Spinal cord (tissue), 10 donors: Measurements from ENCODE around the gene TEKTIP1. TPM values are rescaled to one million over a fixed set of nuclear protein-coding genes. Genes with fewer than 3 reads are reported as not detected.
"Not testable (repeated sequence)": the region's sequence is repeated elsewhere in the genome, so short reads cannot be mapped to it uniquely, and the experiment has no call there.

Experiments used
- DNase-seq, 6 donors: peaks; one replicate each; pipeline versions ENCODE4 v3.0.0 to v3.0.0-alpha.2; 2013 to 2015; ENCODE audit warnings: low spot score in 6 of 6, low read depth in 4 of 6
- H3K27ac ChIP-seq: one replicate; pipeline ENCODE4 v1.5.1; 2013; ENCODE audit warnings: low read depth, low read length, control low read depth
- H3K27me3 ChIP-seq: one replicate; pipeline ENCODE4 v1.6.1; 2013; ENCODE audit warnings: low read length; ENCODE audit not compliant: control insufficient read depth, insufficient read depth
- H3K36me3 ChIP-seq: one replicate; pipeline ENCODE4 v1.6.1; 2013; ENCODE audit warnings: low read length; ENCODE audit not compliant: control insufficient read depth, insufficient read depth
- H3K4me1 ChIP-seq: one replicate; pipeline ENCODE4 v1.6.1; 2013; ENCODE audit warnings: low read length; ENCODE audit not compliant: control insufficient read depth, insufficient read depth
- H3K4me3 ChIP-seq: one replicate; pipeline ENCODE4 v1.5.1; 2013; ENCODE audit warnings: low read depth, low read length, control low read depth
- H3K9me3 ChIP-seq: one replicate; pipeline ENCODE4 v1.6.1; 2013; ENCODE audit warnings: low read length; ENCODE audit not compliant: control insufficient read depth, insufficient read depth
- WGBS: methylation state at CpG from one replicate; pipeline ENCODE4 v1.1.5; 2013; ENCODE audit warnings: missing lambda C conversion rate; ENCODE audit not compliant: insufficient coverage; 5-methylcytosine and 5-hydroxymethylcytosine counted together
- polyA plus RNA-seq, 2 donors: library from polyadenylated mRNA; unstranded; fragments of 120-200 nt; gene quantifications; one replicate each; pipeline ENCODE4 v1.2.1, GENCODE V29; 2013; ENCODE audit not compliant: insufficient read length in 2 of 2
- total RNA-seq, 2 donors: library from RNA; depleted of rRNA in 1 of 2; stranded (reverse); fragments of 120-200 nt in 1 of 2; fragments of >200 nt in 1 of 2; gene quantifications; one replicate each; pipeline versions ENCODE4 v1.2.3 to v1.2.4, GENCODE V29; 2013 to 2014
- donor health status: healthy.

TEKTIP1 gene
- total and polyA plus RNA-seq, 4 donors = 2.1 to 13.0 (median 9.6) TPM; not detected in 1

DNA sequence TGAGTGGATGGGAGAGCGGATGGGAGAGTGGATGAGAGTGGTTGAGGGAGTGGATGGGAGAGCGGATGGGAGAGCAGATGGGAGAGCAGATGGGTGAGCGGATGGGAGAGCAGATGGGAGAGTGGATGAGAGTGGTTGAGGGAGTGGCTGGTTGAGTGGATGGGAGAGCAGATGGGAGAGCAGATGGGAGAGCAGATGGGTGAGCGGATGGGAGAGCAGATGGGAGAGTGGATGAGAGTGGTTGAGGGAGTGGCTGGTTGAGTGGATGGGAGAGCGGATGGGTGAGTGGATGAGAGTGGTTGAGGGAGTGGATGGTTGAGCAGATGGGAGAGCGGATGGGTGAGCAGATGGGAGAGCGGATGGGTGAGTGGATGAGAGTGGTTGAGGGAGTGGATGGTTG lies 9.7 kb upstream of the TEKTIP1 start:
- WGBS = 97% methylated on average over 7 of the region's 7 CpGs
- not testable (repeated sequence) for DNase-seq, H3K4me3 ChIP-seq, H3K27me3 ChIP-seq, H3K27ac ChIP-seq, H3K9me3 ChIP-seq, H3K4me1 ChIP-seq
- peaks cover 93% of the 10 kb centered on the region for H3K36me3 ChIP-seq

DNA sequence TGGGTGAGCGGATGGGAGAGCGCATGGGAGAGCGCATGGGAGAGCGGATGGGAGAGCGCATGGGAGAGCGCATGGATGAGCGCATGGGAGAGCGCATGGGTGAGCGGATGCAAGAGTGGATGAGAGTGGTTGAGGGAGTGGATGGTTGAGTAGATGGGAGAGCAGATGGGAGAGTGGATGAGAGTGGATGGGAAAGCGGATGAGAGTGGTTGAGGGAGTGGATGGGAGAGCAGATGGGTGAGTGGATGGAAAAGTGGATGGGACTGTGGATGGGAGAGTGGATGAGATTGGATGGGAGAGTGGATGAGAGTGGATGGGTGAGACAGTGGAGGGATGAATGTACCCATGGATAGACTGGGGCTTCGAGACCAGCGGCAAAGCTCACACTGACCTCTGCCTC lies 8.6 kb upstream of the TEKTIP1 start:
- 97% methylated on average over 12 of the region's 12 CpGs for WGBS
- DNase-seq = no peak
- Histone ChIP-seq H3K36me3 (peaks cover 94% of the 10 kb centered on the region), H3K27me3 (no peaks in the 10 kb centered on the region), H3K4me1 (no peaks in the 10 kb centered on the region), H3K9me3 (no peaks in the 10 kb centered on the region), H3K27ac (no peak overlapping the region), H3K4me3 (no peak overlapping the region)

DNA sequence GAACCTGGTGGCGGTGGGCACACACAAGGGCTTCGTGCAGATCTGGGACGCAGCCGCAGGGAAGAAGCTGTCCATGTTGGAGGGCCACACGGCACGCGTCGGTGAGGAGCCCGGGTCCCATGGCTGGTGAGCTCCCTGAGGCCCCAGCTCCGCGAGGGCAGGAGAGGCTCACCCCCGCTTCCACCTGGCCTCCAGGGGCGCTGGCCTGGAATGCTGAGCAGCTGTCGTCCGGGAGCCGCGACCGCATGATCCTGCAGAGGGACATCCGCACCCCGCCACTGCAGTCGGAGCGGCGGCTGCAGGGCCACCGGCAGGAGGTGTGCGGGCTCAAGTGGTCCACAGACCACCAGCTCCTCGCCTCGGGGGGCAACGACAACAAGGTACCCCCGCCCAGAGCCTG lies 7.3 kb upstream of the TEKTIP1 start:
- no peaks in the 10 kb centered on the region for H3K9me3 ChIP-seq
- peaks cover 94% of the 10 kb centered on the region for H3K36me3 ChIP-seq
- peaks cover 9% of the 10 kb centered on the region for H3K4me1 ChIP-seq
- H3K4me3 ChIP-seq = no peak overlapping the region
- H3K27ac ChIP-seq = no peak overlapping the region
- no peak for DNase-seq
- H3K27me3 ChIP-seq = no peaks in the 10 kb centered on the region
- 91% methylated on average over 29 of the region's 29 CpGs for WGBS

DNA sequence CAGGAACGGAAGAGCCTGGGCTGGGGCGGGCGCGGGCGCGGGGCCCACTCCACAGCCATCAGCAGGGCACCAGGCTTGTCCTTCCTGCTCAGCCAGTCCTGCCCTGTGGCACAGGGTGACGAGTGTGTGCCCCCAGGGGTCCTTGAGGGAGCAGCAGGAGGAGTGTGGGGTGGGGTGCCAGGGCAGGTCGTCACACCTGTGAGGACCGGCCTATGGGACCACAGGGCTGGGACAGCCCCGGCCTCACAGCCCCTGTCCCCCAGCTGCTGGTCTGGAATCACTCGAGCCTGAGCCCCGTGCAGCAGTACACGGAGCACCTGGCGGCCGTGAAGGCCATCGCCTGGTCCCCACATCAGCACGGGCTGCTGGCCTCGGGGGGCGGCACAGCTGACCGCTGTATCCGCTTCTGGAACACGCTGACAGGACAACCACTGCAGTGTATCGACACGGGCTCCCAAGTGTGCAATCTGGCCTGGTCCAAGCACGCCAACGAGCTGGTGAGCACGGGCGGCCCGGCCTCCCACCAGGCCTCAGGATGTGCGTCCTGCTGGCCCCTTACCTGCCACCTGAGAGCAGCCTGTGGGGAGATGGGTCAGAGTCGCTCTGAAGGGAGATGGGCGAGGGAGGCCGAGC lies 6.7 kb upstream of the TEKTIP1 start:
- no peaks in the 10 kb centered on the region for H3K27me3 ChIP-seq
- peaks cover 13% of the 10 kb centered on the region for H3K4me1 ChIP-seq
- no peak overlapping the region for H3K4me3 ChIP-seq
- no peak overlapping the region for H3K27ac ChIP-seq
- DNase-seq = no peak
- peaks cover 94% of the 10 kb centered on the region for H3K36me3 ChIP-seq
- H3K9me3 ChIP-seq = no peaks in the 10 kb centered on the region
- WGBS = 95% methylated on average over 30 of the region's 33 CpGs

DNA sequence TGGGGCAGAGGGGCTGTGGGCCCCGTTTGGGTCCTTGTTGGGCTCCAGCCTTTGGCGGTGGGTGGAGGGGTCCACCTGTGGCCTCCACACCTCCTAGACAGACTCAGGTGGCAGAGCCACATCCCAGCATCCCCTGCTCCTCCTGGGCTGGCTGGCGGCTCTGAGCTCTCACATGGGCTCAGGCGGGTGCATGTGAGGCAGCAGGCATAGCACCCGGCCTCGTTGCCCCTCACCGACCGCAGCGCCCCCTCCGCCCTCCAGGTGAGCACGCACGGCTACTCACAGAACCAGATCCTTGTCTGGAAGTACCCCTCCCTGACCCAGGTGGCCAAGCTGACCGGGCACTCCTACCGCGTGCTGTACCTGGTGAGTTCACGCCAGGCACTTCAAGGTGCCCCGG lies 5.9 kb upstream of the TEKTIP1 start:
- Histone ChIP-seq H3K9me3 (no peaks in the 10 kb centered on the region), H3K27ac (no peak overlapping the region), H3K4me1 (peaks cover 20% of the 10 kb centered on the region), H3K4me3 (no peak overlapping the region), H3K36me3 (peaks cover 94% of the 10 kb centered on the region), H3K27me3 (no peaks in the 10 kb centered on the region)
- DNase-seq = no peak
- 90% methylated on average over 16 of the region's 17 CpGs for WGBS

DNA sequence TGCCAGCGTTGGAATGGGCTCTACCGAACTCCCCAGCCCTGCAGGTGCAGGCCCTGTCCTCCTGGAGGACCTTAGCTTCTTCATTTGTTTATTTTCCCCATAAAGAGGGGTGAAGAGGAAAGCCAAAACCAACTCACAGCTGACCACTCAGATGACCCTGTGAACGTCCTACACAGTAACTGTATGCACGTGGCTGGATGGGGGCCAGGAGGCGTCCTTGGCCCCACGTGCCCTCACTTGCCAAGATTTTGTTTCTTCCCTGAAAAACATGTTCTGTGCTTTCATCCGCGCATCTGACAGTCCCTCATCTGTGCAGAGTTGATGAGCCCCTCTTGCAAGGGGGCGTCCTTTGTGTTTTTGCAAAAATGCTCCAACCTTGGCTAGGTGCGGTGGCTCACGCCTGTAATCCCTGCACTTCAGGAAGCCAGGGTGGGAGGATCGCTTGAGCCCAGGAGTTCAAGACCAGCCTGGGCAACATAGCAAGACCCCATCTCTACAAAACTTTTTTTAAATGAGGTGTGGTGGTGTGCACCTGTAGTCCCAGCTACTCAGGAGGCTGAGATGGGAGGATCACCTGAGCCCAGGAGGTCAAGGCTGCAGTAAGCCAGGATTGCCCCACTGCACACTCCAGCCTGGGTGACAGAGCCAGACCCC lies 5.3 kb upstream of the TEKTIP1 start:
- no peaks in the 10 kb centered on the region for H3K9me3 ChIP-seq
- WGBS = 93% methylated on average over 8 of the region's 12 CpGs
- no peak for DNase-seq
- H3K27ac ChIP-seq = no peak overlapping the region
- H3K36me3 ChIP-seq = peaks cover 94% of the 10 kb centered on the region
- H3K4me3 ChIP-seq = no peak overlapping the region
- H3K4me1 ChIP-seq = peaks cover 25% of the 10 kb centered on the region
- H3K27me3 ChIP-seq = no peaks in the 10 kb centered on the region

DNA sequence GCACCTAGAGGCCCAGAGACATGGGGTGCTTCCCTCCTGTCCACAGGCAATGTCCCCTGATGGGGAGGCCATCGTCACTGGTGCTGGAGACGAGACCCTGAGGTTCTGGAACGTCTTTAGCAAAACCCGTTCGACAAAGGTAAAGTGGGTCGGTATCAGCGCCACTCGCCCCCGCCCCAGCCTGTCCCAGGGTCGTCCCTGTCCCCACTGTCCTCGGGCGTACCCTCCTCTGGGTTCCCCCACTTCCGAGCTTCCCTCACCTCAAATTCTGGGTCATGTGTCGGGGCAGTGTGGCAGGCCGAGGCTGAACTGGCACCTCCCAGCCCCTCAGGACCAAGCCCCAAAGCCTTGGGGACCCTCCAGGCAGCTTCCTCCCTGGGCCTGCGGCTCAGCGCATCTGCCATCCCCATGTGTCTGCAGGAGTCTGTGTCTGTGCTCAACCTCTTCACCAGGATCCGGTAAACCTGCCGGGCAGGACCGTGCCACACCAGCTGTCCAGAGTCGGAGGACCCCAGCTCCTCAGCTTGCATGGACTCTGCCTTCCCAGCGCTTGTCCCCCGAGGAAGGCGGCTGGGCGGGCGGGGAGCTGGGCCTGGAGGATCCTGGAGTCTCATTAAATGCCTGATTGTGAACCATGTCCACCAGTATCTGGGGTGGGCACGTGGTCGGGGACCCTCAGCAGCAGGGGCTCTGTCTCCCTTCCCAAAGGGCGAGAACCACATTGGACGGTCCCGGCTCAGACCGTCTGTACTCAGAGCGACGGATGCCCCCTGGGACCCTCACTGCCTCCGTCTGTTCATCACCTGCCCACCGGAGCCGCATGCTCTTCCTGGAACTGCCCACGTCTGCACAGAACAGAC lies 4.4 kb upstream of the TEKTIP1 start:
- H3K36me3 ChIP-seq = peaks cover 98% of the 10 kb centered on the region
- 92% methylated on average over 36 of the region's 38 CpGs for WGBS
- no peak overlapping the region for H3K27ac ChIP-seq
- DNase-seq = no peak
- peaks cover 32% of the 10 kb centered on the region for H3K4me1 ChIP-seq
- H3K4me3 ChIP-seq = no peak overlapping the region
- H3K9me3 ChIP-seq = no peaks in the 10 kb centered on the region
- H3K27me3 ChIP-seq = no peaks in the 10 kb centered on the region

DNA sequence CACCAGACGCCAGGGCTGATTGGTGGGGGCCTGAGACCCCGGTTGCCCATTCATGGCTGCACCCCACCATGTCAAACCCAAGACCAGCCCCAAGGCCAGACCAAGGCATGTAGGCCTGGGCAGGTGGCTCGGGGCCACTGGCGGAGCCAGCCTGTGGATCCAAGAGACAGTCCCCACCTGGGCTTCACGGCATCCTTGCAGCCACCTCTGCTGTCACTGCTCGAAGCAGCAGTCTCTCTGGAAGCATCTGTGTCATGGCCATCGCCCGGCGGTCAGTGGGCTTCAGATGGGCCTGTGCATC lies 3.8 kb upstream of the TEKTIP1 start:
- no peak overlapping the region for H3K27ac ChIP-seq
- WGBS = 95% methylated on average over 9 of the region's 9 CpGs
- no peak for DNase-seq
- H3K36me3 ChIP-seq = peaks cover 100% of the 10 kb centered on the region
- peaks cover 32% of the 10 kb centered on the region for H3K4me1 ChIP-seq
- H3K9me3 ChIP-seq = no peaks in the 10 kb centered on the region
- H3K27me3 ChIP-seq = no peaks in the 10 kb centered on the region
- no peak overlapping the region for H3K4me3 ChIP-seq

DNA sequence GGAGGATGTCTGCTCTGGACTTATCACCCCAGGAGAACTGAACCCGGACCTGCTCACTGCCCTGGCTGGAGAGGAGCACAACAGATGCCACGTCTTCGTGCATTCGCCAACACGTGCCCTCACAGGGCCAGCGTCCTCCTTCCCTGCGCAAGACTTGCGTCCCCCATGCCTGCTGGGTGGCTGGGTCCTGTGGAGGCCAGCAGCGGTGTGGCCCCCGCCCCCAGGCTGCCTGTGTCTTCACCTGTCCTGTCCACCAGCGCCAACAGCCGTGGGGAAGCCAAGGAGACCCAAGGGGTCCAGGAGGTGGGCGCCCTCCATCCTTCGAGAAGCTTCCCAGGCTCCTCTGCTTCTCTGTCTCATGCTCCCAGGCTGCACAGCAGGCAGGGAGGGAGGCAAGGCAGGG lies 3.4 kb upstream of the TEKTIP1 start:
- no peak overlapping the region for H3K4me3 ChIP-seq
- H3K36me3 ChIP-seq = peaks cover 96% of the 10 kb centered on the region
- H3K27me3 ChIP-seq = no peaks in the 10 kb centered on the region
- peaks cover 32% of the 10 kb centered on the region for H3K4me1 ChIP-seq
- H3K27ac ChIP-seq = no peak overlapping the region
- no peak for DNase-seq
- 97% methylated on average over 11 of the region's 14 CpGs for WGBS
- no peaks in the 10 kb centered on the region for H3K9me3 ChIP-seq
